H1 (cell line): ENCODE measurements around the gene SMARCA4. TPM values are rescaled to one million over a fixed set of nuclear protein-coding genes. Genes with fewer than 3 reads are reported as not detected.

Experiments
- CHD7 ChIP-seq: fragments of 300-600 bp; sonication (generic); IDR thresholded peaks from 2 replicates; pipeline ENCODE4 v1.7.1; 2012; ENCODE audit warnings: low read length, moderate library complexity, mild to moderate bottlenecking, inconsistent platforms; ENCODE audit not compliant: insufficient replicate concordance
- polyA plus RNA-seq, 7 experiments: library from polyadenylated mRNA; depleted of rRNA in 3 of 7; stranded (reverse) in 5 of 7; unstranded in 2 of 7; fragments of >200 nt in 5 of 7; fragments of 200-250 nt in 2 of 7; gene quantifications; 1 replicate in 5 of 7; 2 replicates in 1 of 7; 4 replicates in 1 of 7; pipeline versions ENCODE4 v1.2.1 to v1.2.3, GENCODE V29; 2011 to 2013; ENCODE audit warnings: missing spikeins in 2 of 7, mixed read lengths in 2 of 7
- total RNA-seq: library from RNA; stranded (reverse); fragmentation: NEBNext Ultra II Directional; extraction: Animal tissue kit (Norgen Biotek cat#: 25700); gene quantifications from 2 replicates; pipeline ENCODE4 v1.2.1, GENCODE V29; 2021

The SMARCA4 gene
- total and polyA plus RNA-seq, 2 of the 8 experiments (the other 6 are each of a cell fraction or from before 2014, with no cell fraction given): 86.4 to 263 TPM

GRCh38 chr19:11013771-11014170 is 52.9 kb downstream of the SMARCA4 start (continued):
- no peak for TF ChIP-seq CHD7
